HG03558 (cell line): ENCODE results near the gene FERMT2.

ENCODE experiments used
- ATAC-seq: cut with Tn5 transposase; IDR thresholded peaks from one replicate; pipeline ENCODE4 v1.9.1; 2021; ENCODE audit warnings: moderate number of reproducible peaks; ENCODE audit not compliant: unreplicated experiment; ENCODE audit errors: extremely low read depth

Gene FERMT2, protein sequence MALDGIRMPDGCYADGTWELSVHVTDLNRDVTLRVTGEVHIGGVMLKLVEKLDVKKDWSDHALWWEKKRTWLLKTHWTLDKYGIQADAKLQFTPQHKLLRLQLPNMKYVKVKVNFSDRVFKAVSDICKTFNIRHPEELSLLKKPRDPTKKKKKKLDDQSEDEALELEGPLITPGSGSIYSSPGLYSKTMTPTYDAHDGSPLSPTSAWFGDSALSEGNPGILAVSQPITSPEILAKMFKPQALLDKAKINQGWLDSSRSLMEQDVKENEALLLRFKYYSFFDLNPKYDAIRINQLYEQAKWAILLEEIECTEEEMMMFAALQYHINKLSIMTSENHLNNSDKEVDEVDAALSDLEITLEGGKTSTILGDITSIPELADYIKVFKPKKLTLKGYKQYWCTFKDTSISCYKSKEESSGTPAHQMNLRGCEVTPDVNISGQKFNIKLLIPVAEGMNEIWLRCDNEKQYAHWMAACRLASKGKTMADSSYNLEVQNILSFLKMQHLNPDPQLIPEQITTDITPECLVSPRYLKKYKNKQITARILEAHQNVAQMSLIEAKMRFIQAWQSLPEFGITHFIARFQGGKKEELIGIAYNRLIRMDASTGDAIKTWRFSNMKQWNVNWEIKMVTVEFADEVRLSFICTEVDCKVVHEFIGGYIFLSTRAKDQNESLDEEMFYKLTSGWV

DNA sequence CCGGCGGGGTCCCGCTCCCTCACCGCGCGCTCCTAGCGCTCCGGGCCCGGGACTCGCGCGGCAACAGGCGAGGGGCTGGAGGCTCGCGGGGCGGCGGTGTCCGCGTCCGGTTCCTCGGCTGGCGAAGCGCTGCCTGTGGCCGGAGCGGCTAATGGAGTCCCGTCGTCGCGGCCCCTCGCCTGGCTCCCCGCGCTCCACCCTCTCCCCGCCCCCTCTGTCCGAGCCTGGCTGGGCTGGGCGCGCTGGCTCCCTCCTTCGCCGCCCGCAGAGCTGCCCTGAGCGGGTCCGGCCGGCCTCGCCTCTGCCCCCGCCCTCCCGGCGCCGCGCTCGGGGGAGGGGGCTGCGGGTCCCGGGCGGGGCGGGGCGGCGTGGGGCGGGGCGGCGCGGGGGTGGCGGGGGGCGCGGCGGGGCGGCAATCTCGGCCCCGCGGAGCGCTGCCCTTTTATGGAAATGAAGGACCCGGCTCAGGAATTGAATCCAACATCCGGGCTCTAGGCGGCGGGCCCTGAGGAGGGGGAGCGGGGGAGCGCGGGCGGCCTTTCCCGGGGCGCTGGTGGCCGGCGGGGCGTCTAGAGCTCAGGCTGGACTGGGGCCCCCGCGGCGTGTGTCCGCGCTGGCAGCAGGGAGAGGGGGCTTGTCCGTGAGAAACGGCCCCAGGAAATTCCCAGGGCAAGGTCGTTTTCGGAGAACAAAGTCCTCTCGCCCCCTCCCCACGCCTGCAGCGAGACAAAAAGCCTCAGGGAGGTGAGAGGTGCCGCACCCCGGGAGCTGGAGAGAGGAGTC is at the start of gene FERMT2:
TSS of gene FERMT2 (minus strand) at position 153 of the 783 bp plus-strand sequence. CDS start 482 bp downstream, outside the sequence.
- ATAC-seq: no peak

DNA sequence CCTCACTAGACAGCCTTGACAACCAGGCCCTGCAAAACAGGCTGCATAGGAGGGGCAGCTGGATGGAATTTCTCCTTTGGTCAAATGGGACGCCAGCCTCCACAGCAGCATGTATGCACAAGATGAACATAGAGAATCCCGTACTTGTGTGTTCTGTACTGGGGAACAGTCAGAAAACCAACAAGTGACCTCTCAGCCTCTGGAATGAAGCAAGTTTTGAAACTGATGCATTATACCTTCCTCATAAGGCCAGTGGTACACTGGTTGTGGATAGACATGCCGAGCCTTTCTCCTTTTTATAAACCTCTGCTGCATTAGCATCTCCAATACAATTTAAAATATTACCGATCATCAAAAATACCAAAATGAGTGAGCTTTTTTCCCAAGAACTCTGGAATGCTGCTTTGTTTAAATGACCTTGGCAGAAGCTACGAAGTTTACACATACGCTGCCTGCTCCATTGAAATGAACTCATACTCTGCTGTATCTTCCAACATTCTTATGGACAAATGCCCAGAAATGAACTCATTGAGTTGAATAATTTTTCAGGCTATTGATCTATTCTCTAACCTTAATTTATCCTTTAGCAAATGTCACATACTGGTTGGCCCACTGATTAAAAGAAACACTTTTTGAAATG is 47.6 kb upstream of the FERMT2 start:
- no peak for ATAC-seq

DNA sequence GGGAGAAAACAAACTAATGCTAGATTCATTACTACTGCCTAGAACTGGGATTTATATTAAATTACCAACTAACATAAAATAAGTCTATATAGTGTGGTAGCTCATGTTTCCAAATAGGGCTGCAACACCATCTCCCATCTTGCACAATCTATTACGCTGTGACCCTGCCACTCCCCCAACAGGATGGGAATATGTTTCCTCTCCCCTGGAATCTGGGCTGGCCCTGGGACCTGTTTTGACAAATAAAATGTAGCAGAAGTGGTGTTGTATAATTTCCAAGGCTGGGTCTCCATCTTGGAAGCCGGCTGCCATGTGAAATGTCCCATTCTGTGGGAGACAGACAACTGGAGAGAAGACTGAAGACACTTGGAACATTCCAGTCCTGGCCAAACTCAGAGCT is 45.6 kb upstream of the FERMT2 start:
- ATAC-seq: no peak

DNA sequence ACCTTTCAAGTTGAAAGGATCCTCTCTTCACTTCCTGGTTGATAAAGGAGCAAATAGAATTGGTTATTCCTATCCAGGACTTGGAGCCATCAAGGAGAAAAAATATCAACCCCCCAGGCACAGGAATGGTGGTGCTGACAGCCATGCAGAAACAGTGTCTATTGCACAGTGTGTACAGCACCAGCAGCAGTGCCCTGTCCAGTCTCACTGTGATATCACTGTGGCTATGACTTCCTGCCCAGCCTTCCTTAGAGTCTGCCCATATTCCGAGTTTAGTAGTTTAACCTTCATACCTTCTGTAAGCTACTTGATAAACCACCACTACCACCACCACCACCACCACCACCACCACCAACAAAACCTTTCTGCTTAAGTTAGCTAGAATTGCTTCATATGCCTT is 45.1 kb upstream of the FERMT2 start:
- no peak for ATAC-seq

DNA sequence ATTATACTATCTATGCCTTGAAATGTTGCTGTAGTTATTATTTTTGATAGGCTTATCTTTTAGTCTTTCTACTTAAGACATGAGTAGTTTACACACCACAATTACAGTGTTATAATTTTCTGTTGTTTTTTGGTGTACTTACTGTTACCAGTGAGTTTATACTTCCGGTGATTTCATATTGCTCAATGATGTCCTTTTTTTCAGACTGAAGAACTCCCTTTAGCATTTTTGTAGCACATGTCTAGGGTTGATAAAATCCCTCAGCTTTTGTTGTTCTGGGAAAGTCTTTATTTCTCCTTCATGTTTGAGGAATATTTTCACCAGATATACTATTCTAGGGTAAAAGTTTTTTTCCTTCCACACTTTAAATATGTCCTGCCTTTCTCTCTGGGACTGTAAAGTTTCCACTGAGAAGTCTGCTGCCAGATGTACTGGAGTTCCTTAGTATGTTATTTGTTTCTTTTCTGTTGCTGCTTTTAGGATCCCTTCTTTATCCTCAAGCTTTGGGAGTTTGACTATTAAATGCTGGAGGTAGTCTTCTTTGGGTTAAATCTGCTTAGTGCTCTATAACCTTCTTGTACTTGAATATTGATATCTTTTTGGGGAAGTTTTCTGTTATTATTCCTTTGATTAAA is 41.5 kb upstream of the FERMT2 start:
- no peak for ATAC-seq

DNA sequence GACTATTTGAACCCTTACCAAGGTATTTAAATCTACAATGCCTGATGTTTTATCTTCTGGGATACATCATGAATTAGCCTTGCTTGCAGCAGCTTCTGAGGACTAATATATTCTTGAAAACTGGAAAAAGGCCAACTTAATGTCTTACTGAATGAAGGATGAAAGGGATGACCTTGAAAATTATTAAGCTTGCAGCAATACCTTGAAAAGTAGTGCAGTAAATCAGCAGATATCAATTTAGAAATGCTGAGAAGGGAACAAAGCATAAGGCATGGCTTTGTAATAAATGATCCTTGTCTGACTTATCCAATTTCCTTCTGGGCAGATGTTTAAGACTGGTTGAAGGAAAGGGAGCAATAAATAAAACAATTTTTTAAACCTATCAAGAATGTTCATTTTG is 37.3 kb upstream of the FERMT2 start:
- ATAC-seq: no peak

DNA sequence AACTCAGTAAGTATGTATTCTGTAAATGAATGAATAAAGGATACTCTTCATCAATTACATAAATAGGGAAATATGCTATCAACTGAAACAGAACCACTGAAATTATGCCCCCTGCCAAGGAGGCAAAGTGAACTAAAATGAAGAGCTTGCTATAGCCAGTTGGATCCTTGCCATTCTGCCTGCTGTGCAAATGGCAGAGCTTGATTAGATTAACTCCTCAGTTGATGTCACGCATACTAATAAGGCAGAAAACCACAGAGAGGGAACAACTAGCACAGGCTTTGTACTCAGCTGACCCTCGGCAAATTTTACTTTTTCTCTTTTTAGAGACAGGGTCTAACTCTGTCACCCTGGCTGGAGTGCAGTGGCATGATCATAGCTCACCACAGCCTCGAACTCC is 36.7 kb upstream of the FERMT2 start:
- no peak for ATAC-seq

DNA sequence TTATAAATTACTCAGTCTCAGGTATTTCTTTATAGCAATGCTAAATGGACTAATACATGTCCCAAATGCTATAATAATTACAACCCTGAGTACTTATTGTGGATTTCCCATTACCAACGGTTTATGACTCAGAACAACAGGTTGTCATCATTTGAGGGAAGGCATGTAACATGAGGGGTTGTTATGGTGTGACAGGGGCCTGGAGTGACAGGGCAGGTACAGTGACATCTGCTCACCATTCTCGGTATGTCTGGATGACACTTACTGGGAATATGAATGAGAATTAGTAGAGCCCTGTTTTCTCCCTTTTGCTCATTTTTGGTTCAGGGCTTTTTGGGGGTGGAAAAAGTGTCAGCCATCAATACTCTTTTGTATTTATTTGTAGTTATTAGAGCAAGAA is 36.2 kb upstream of the FERMT2 start:
- no peak for ATAC-seq

DNA sequence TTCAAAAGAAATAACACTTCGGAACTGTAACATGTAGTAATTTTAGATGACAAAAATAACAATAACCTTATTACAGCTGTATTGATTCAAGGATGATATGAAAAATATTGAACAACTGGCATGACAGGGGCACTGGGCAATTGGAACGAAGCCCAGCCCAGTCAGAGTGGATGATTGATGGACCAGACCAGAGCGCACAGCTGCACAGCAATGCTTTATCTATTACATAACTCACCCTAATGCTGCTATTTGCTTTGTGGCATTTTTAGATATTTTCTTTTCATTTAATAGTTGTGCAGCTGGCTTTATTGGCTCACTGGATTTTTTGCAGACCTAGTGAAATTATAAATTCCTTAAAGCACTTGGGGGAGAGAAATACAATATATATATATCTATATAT is 26.9 kb upstream of the FERMT2 start:
- no peak for ATAC-seq

DNA sequence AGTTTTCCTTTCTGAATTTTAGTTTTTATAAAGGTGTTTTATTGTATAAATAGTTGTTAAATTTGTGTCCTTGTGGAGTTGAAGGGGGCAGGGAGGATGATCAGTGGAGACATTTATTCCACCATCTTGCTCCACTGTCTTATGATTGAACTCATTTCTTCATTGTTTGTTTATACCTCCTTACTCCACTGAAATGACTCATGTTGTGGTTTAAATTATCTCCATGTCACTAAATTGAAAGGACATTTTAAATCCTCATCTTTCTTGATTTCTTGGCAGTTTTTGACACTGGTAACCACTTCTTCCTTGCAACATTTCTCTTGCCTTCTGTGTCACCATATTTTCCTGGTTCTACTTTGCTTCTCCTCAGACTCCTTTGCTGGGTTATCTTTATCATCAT is 23.6 kb upstream of the FERMT2 start:
- no peak for ATAC-seq

DNA sequence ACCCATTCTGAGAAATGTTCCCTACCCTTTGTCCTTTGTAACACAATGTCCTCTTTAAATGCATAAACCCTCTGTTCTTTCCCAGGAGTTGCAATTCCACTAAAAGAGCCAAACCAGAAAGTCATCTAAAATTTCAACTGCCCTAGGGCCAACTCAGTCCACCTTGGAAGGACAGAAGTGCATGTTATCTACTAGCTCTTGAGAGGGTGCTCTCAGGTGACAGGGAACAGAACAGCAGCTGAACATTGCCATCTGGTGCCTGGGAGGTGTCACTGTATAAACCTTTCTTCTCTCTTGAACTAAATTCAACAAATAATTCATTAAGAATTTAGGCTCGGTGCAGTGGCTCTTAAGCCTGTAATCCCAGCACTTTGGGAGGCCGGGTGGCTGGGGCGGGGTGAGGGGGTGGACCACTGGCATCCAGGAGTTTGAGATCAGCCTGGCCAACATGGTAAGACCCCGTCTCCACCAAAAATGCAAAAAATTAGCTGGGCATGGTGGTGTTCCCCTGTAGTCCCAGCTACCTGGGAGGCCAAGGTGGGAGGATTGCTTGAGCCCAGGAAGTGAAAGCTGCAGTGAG is 10.3 kb upstream of the FERMT2 start:
- no peak for ATAC-seq

DNA sequence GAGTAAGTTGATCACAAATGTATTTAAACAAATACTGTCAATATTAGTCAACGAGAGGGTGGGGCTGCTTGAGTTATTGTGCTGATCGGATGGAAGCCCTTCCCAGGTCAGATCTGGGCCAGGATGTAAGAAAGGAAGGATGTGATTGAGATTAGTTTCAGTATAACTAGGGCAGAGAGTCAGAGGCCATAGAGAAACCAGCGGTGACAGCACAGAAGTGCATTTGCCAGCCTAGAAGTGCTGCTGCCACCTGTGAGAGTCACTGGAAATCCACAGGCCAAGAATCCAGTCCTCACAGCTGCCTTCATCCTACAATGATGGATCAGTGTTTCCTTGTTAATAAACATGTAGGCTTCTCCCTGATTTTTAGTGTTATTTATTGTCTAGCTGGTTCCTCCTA is 9.8 kb upstream of the FERMT2 start:
- no peak for ATAC-seq

DNA sequence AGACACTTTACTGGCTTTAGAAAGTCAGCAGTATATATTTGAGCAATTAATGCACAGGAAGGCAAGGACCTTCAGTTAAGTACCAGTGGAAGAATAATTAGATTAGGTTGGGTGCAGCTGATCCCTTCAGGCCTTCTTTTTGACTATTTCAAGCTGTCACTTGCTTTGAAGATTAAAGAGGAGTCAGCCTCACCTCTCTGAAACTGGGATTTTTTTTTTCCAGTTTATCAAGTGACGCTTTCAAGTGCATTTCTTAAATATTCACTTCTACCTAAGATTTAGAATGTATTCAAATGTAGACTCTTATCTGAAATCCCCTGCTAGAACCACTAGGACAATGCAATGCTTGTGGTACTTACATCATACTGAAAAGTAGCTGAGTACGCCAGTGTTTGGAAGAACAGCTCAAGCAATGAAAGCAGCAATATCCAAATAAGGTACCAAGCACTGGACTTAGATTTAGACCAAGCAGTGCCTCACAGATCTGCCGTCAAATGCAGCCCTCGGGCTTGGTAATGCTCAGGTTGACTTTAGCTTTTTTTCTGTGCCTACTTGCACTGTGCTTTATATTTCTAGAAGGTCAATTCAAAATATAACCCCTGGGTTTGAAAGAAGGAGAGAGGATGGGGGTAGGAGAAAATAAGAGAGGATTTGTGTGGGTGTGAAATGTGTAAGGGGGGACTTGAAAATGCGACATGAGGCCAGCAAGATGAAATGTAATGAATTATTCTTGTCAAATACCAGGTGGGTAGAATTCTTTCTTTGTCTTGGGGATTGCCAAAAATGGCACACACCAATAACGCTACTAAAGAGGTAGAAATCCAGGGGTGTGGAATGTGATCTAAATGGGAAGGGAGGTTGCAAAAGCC is 3.7 kb upstream of the FERMT2 start:
- ATAC-seq: no peak

DNA sequence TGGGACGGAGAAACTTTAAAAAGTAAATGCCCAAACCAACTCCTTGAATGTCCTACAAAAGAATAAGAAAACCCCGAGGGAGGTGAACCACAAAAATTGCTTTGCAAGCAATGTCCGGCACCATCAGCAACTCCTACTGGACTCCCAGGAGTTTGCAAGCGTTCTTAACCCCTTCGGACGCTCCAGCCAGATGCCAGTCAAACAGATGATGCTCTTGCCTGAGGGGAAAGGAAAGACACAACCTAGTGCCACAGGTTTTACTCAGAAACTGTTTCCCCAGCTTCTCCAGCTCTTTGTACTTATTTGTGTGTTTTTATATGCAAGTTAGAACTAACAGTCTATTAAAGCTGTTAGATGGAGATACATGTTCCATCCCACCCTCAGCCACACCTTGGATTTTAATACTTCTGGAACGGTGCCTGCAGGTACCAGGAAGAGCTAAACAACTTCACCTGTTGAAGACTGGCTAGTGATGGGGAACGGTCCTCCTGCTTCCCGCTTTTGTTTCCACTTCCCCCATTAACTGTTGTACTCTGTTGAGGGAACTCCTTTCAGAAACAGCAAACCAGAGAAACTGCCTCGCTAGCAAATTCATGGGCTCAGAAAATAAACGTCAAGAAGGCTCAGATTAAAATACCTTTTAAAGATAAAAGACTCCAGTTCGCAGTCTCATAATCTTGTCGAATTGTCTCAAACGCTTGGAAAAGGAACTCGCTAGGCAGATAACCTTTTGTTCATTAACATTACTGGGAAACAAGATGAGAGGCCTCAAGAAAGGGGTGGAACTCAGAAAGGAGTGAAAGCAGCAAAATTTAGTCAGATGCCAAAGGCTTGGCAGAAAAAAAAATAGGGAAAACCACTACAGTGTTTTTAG is 1.1 kb upstream of the FERMT2 start:
- ATAC-seq: no peak

DNA sequence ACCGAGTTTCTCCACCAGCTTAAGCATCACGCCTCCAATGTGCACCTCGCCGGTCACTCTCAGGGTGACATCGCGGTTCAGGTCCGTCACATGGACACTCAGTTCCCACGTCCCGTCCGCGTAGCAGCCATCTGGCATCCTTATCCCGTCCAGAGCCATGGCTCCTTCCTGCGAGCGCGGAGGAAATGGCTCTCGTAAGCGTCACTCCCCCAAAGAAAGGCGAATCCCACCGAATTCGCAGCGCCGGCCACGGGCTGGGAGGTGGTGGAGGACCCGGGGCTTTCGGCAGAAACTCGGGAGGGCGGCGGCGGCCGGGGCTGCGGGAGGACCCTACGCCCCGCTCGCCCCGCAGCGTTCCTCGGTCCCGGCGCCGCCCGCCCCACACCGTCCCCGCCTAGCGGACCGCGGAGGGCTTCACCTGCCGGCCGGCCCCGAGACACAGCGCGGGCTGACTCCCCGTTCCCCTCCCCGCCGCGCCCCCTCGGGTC is 396 bp downstream of the FERMT2 start:
- ATAC-seq: no peak

DNA sequence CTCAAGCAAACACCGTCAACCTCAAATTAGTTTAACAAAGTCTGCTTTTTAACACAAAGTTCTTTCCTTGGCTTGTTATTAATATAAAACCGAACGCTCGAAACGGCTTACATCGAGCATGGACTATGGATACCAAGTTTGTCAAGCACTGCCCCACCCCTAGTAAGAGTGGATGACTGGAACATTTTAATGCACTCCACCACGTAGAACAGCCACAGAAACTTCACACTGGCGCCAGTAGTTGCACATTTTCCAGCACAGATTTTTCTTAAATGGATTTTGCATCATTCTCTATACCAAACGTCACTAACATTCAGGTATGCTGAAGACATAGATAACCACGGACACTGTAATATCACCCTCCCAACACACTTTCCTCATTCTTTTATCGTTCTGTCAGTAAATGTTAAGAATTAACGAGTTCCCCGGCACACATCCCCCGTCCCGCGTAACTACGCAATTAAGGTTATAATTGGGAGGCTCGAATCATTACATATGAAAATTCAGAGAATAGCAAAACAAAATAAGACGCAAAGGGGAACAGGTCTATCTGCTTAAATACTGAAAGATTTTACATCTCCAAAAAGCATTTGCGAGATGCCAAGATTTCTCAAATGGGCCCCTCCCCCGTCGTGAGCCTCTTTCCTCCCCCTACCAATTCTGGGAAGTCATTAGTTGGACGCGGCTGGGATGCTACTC is 990 bp downstream of the FERMT2 start:
- no peak for ATAC-seq

DNA sequence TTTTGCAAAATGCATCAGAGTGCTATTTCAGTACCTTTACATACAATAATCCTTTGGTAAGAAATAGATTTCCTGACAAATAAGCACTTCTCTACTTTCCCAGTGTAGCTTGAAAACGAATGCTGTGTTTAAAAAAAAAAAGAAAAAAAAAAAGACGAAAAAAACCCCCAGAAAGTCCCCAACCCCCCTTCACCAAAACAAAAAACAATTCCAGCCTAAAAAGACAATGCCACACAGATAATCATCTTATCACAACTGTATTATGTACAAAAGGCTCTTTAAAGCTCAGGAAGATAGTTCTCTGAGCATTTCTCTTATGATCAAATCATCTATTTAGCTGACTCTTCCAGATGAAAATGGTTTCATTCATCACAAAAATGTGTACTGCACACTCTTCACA is 1.6 kb downstream of the FERMT2 start:
- ATAC-seq: no peak
